SU-DHL-6 (cell line): Measurements from ENCODE around the gene LCN9.

Experiments
- H2AFZ ChIP-seq: fragments of 200-600 bp; sonication (generic); 2 replicates; pipeline ENCODE4 v1.6.1; 2014; ENCODE audit warnings: low read depth, mild to moderate bottlenecking, moderate library complexity, mixed read lengths, antibody characterized with exemption, low read length; ENCODE audit not compliant: severe bottlenecking
- H3F3A ChIP-seq: fragments of 200-600 bp; shearing (Covaris generic); 2 replicates; pipeline ENCODE4 v1.6.0; 2016; ENCODE audit warnings: antibody characterized with exemption, mild to moderate bottlenecking; ENCODE audit not compliant: insufficient read depth
- H3K27ac ChIP-seq: fragments of 200-600 bp; sonication (generic); 2 replicates; pipeline ENCODE4 v1.5.1; 2016; ENCODE audit warnings: low read depth, mild to moderate bottlenecking, low read length, moderate library complexity, mixed read lengths
- H3K27me3 ChIP-seq: fragments of 200-600 bp; sonication (generic), shearing (Covaris generic); 2 replicates; pipeline ENCODE4 v1.6.0; 2014; ENCODE audit warnings: mild to moderate bottlenecking, low read length
- H3K36me3 ChIP-seq: fragments of 200-600 bp; sonication (generic); 2 replicates; pipeline ENCODE4 v1.6.1; 2014; ENCODE audit warnings: mild to moderate bottlenecking, low read length, mixed read lengths
- H3K4me2 ChIP-seq: fragments of 300-600, 200-600 bp; shearing (Covaris generic), sonication (generic); 2 replicates; pipeline ENCODE4 v1.6.0; 2014; ENCODE audit warnings: low read length, low read depth, mild to moderate bottlenecking; ENCODE audit not compliant: poor library complexity, severe bottlenecking
- H3K4me3 ChIP-seq: fragments of 200-600 bp; sonication (generic); 2 replicates; pipeline ENCODE4 v1.5.1; 2014; ENCODE audit warnings: antibody characterized with exemption, low read length, mild to moderate bottlenecking, mixed read lengths; ENCODE audit not compliant: insufficient read depth, poor library complexity, severe bottlenecking
- H3K79me2 ChIP-seq: fragments of 200-600 bp; sonication (generic); 2 replicates; pipeline ENCODE4 v1.6.1; 2014; ENCODE audit warnings: mild to moderate bottlenecking, low read length, moderate library complexity; ENCODE audit not compliant: insufficient read depth
- H3K9ac ChIP-seq: fragments of 200-600 bp; sonication (generic); 2 replicates; pipeline ENCODE4 v1.7.0; 2014; ENCODE audit warnings: mild to moderate bottlenecking, low read length
- H3K9me2 ChIP-seq: fragments of 200-600 bp; sonication (generic); replicated peaks from 2 replicates; pipeline ENCODE4 v1.6.1; 2014; ENCODE audit warnings: low read length; ENCODE audit not compliant: insufficient read depth
- H3K9me3 ChIP-seq: fragments of 200-600 bp; sonication (generic); 2 replicates; pipeline ENCODE4 v1.6.1; 2014; ENCODE audit warnings: low read length, mixed read lengths; ENCODE audit not compliant: insufficient read depth
- H4K20me1 ChIP-seq: fragments of 200-600 bp; sonication (generic); 2 replicates; pipeline ENCODE4 v1.6.1; 2014; ENCODE audit warnings: low read depth, mild to moderate bottlenecking, antibody characterized with exemption, low read length, moderate library complexity, mixed read lengths
- EZH2phosphoT487 ChIP-seq: fragments of 200-600 bp; sonication (generic), shearing (Covaris generic); conservative IDR thresholded peaks from 2 replicates; pipeline ENCODE4 v1.6.1; 2018; ENCODE audit warnings: mild to moderate bottlenecking, antibody characterized with exemption, low read length, moderate library complexity, mixed read lengths
- TF ChIP-seq, protein P1 (sequence below): fragments of 200-600 bp; sonication (generic); IDR thresholded peaks from one replicate; pipeline ENCODE4 v1.5.1; 2017; ENCODE audit warnings: antibody characterized with exemption, mild to moderate bottlenecking, low read length, moderate library complexity; ENCODE audit not compliant: insufficient read depth, poor library complexity, severe bottlenecking

LCN9 gene

DNA sequence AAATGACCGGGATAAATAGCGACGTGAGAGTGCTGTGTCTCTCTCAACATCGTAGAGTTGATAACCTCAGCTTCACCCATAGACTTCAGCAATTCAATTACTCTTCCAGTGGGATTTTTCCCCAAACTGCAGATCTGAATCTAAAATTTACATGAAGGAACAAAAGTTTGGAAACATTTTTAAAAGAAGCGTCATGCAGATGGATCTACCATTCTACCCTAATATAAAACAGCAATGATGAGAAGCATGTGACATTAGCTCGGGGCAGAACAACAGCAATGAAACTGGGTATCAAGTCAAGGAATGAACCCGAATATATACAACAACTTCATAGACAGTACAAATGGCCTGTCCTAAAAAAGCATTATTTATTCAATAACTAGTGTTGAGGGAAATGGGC lies 42.6 kb upstream of the LCN9 start:
- TF ChIP-seq, protein P1, sequence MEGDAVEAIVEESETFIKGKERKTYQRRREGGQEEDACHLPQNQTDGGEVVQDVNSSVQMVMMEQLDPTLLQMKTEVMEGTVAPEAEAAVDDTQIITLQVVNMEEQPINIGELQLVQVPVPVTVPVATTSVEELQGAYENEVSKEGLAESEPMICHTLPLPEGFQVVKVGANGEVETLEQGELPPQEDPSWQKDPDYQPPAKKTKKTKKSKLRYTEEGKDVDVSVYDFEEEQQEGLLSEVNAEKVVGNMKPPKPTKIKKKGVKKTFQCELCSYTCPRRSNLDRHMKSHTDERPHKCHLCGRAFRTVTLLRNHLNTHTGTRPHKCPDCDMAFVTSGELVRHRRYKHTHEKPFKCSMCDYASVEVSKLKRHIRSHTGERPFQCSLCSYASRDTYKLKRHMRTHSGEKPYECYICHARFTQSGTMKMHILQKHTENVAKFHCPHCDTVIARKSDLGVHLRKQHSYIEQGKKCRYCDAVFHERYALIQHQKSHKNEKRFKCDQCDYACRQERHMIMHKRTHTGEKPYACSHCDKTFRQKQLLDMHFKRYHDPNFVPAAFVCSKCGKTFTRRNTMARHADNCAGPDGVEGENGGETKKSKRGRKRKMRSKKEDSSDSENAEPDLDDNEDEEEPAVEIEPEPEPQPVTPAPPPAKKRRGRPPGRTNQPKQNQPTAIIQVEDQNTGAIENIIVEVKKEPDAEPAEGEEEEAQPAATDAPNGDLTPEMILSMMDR, result no peak
- TF ChIP-seq EZH2phosphoT487, result no peak
- Histone ChIP-seq H4K20me1 (no peaks in the 10 kb centered on the region), H3K4me2 (no peak overlapping the region), H3K27me3 (no peaks in the 10 kb centered on the region), H2AFZ (no peak overlapping the region), H3F3A (no peaks in the 10 kb centered on the region), H3K36me3 (no peaks in the 10 kb centered on the region), H3K27ac (no peak overlapping the region), H3K4me3 (no peak overlapping the region), H3K9me2 (no peaks in the 10 kb centered on the region), H3K9ac (no peak overlapping the region), H3K79me2 (no peaks in the 10 kb centered on the region), H3K9me3 (no peaks in the 10 kb centered on the region)

DNA sequence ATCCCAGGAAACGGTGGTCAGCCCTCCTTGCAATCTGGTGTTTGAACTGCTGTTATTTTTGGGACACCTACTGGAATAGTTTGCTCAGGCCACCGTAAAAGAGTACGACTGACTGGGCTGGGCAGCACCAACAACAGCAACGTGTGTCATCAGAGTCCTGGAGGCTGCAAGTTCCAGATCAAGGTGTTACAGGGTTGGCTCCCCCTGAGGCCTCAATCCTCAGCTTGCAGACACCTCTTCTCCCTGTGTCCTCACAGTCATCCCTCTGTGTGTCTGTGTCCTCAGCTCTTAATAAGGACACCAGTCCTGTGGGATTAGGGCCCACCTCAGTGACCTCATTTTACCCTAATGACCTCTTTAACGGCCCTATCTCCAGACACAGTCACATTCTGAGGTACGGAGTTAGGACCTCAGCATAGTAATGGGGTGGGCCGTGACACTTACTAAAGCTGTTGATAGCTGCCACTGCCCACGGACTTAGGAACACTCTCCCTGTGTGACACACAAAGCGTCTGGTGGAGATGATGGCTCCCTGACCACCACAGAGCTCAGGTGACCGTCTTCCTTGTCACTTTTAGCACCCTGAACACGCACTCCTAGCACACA lies 40.6 kb upstream of the LCN9 start:
- no peak overlapping the region for H3K27ac ChIP-seq
- H4K20me1 ChIP-seq, result no peaks in the 10 kb centered on the region
- TF ChIP-seq, protein P1, result no peak
- no peak for TF ChIP-seq EZH2phosphoT487
- H3K9me2 ChIP-seq, result no peaks in the 10 kb centered on the region
- no peak overlapping the region for H2AFZ ChIP-seq
- no peak overlapping the region for H3K9ac ChIP-seq
- no peaks in the 10 kb centered on the region for H3F3A ChIP-seq
- H3K79me2 ChIP-seq, result no peaks in the 10 kb centered on the region
- no peaks in the 10 kb centered on the region for H3K9me3 ChIP-seq
- H3K36me3 ChIP-seq, result no peaks in the 10 kb centered on the region
- H3K27me3 ChIP-seq, result no peaks in the 10 kb centered on the region
- no peak overlapping the region for H3K4me3 ChIP-seq
- H3K4me2 ChIP-seq, result no peak overlapping the region

DNA sequence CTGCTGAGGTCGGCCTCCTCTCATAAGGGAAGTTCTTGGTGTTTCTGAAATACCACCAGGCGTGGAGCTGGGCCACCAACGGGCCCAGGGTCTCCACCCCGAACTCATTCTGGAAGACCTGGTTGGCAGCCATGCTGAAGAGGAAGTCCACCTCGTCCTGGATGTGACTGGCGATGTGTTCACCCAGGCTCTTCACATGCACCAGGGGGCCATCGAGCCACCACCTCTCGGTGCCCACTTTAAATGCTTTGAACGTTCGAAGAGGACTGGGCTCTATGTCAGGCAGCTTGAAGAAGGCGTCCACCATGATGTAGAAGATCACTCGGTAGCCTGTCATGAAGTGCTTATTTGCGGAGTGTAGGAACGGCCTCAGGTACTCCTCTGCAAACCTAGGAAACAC lies 38.8 kb upstream of the LCN9 start:
- H2AFZ ChIP-seq, result no peak overlapping the region
- H3K9ac ChIP-seq, result no peak overlapping the region
- H3K4me3 ChIP-seq, result no peak overlapping the region
- H3K27ac ChIP-seq, result no peak overlapping the region
- no peak for TF ChIP-seq EZH2phosphoT487
- TF ChIP-seq, protein P1, result no peak
- no peaks in the 10 kb centered on the region for H3K27me3 ChIP-seq
- no peaks in the 10 kb centered on the region for H3K9me3 ChIP-seq
- H3K4me2 ChIP-seq, result no peak overlapping the region
- H3K79me2 ChIP-seq, result no peaks in the 10 kb centered on the region
- no peaks in the 10 kb centered on the region for H4K20me1 ChIP-seq
- no peaks in the 10 kb centered on the region for H3K9me2 ChIP-seq
- no peaks in the 10 kb centered on the region for H3F3A ChIP-seq
- no peaks in the 10 kb centered on the region; the same call in 1 of the 2 replicates for H3K36me3 ChIP-seq
